A549 (cell line): ENCODE results near the gene SLC38A6. TPM values are rescaled to one million over a fixed set of nuclear protein-coding genes. Genes with fewer than 3 reads are reported as not detected.

Experiments used
- ATAC-seq, 2 experiments: fragments of 200-7000 bp in 1 of 2; fragments of >200 bp in 1 of 2; cut with Nextera tagmentation in 1 of 2; cut with Tn5 transposase in 1 of 2; 3 replicates each; pipeline versions ENCODE4 v1.8.0 to v1.9.1; 2018 to 2020; ENCODE audit warnings: mild to moderate bottlenecking in 1 of 2, moderate library complexity in 1 of 2
- CTCF ChIA-PET: fragments of 300-600 bp; sonication (Branson Sonifier 250); formaldehyde crosslinking; extraction: SDS; loops from one replicate; lab custom pipeline; 2021; ENCODE audit warnings: antibody characterized with exemption, inconsistent platforms; lab: Yijun Ruan, JAX
- POLR2A ChIA-PET: fragments of 350-600 bp; formaldehyde crosslinking; extraction: SDS; loops from one replicate; lab custom pipeline; 2021; ENCODE audit warnings: antibody characterized with exemption, inconsistent platforms; lab: Yijun Ruan, JAX
- DNase-seq, 2 experiments: peaks; one replicate each; pipeline versions ENCODE4 v3.0.0 to v3.0.0-alpha.2; 2011 to 2016; ENCODE audit warnings: low read depth in 1 of 2, low spot score in 1 of 2
- FAIRE-seq: peaks from 2 replicates; lab custom pipeline; 2011; peaks lifted over from hg19 to GRCh38; lab: Jason Lieb, UNC
- H3K27ac ChIP-seq, 2 experiments: fragments of >200 bp; sonication (Bioruptor Twin); formaldehyde crosslinking; 3 replicates each; pipeline ENCODE4 v1.5.1; 2016 to 2017
- H3K4me1 ChIP-seq: fragments of >200 bp; sonication (Bioruptor Twin); formaldehyde crosslinking; 3 replicates; pipeline ENCODE4 v1.6.1; 2016
- H3K4me2 ChIP-seq: fragments of >200 bp; sonication (Bioruptor Twin); formaldehyde crosslinking; 3 replicates; pipeline ENCODE4 v1.6.1; 2016
- H3K4me3 ChIP-seq: fragments of >200 bp; sonication (Bioruptor Twin); formaldehyde crosslinking; 3 replicates; pipeline ENCODE4 v1.5.1; 2016
- H3K9me3 ChIP-seq: fragments of >200 bp; sonication (Bioruptor Twin); formaldehyde crosslinking; 3 replicates; pipeline ENCODE4 v1.6.1; 2016
- BHLHE40 ChIP-seq: IDR thresholded peaks from 2 replicates; pipeline ENCODE4 v1.6.1; 2012; ENCODE audit warnings: low read depth, low read length, inconsistent platforms
- CBX2 ChIP-seq: fragments of 200-600 bp; sonication (generic); IDR thresholded peaks from 2 replicates; pipeline ENCODE4 v1.6.1; 2016; ENCODE audit warnings: low read depth, mild to moderate bottlenecking, borderline replicate concordance
- CBX8 ChIP-seq: fragments of 200-600 bp; sonication (generic); IDR thresholded peaks from 2 replicates; pipeline ENCODE4 v1.6.1; 2016
- EHF ChIP-seq: fragments of 250-450 bp; sonication (Bioruptor Pico); IDR thresholded peaks from 2 replicates; pipeline ENCODE4 v1.5.0; 2020; ENCODE audit warnings: mild to moderate bottlenecking
- EHMT2 ChIP-seq: fragments of 200-600 bp; sonication (generic); IDR thresholded peaks from 2 replicates; pipeline ENCODE4 v1.6.1; 2016; ENCODE audit warnings: antibody characterized with exemption, low read depth, mild to moderate bottlenecking, moderate library complexity
- ESRRA ChIP-seq: fragments of 150-350 bp; IDR thresholded peaks from 2 replicates; pipeline ENCODE4 v1.6.1; 2014; ENCODE audit warnings: mild to moderate bottlenecking, low read length, borderline replicate concordance
- FOSL2 ChIP-seq, 2 experiments: fragments of 450-650 bp in 1 of 2; fragments of >200 bp in 1 of 2; sonication (Bioruptor Twin) in 1 of 2; formaldehyde crosslinking; IDR thresholded peaks; 2 replicates each; pipeline versions ENCODE4 v1.5.0 to v1.6.1; 2016 to 2020; ENCODE audit warnings: mild to moderate bottlenecking in 1 of 2, moderate library complexity in 1 of 2
- FOXS1 ChIP-seq: fragments of 250-450 bp; sonication (Bioruptor Pico); IDR thresholded peaks from 2 replicates; pipeline ENCODE4 v1.5.0; 2020; ENCODE audit warnings: mild to moderate bottlenecking, moderate library complexity
- GATA3 ChIP-seq: IDR thresholded peaks from 2 replicates; pipeline ENCODE4 v1.6.1; 2012; ENCODE audit warnings: borderline replicate concordance
- HEYL ChIP-seq: fragments of 250-450 bp; sonication (Bioruptor Pico); IDR thresholded peaks from 2 replicates; pipeline ENCODE4 v1.8.0; 2021; ENCODE audit warnings: mild to moderate bottlenecking, moderate library complexity
- HOXB13 ChIP-seq: fragments of 250-450 bp; sonication (Bioruptor Pico); IDR thresholded peaks from 2 replicates; pipeline ENCODE4 v1.5.0; 2020; ENCODE audit warnings: low read depth, mild to moderate bottlenecking, moderate library complexity
- HOXB5 ChIP-seq: fragments of 250-450 bp; sonication (Bioruptor Pico); IDR thresholded peaks from 2 replicates; pipeline ENCODE4 v1.5.0; 2020; ENCODE audit warnings: mild to moderate bottlenecking, moderate library complexity
- JUN ChIP-seq, 2 experiments: fragments of >200 bp; sonication (Bioruptor Twin); formaldehyde crosslinking; IDR thresholded peaks; 2 replicates in 1 of 2; 3 replicates in 1 of 2; pipeline ENCODE4 v1.6.1; 2016 to 2017
- KDM1A ChIP-seq: fragments of 200-600 bp; sonication (generic); IDR thresholded peaks from 2 replicates; pipeline ENCODE4 v1.6.1; 2016; ENCODE audit warnings: low read depth, mild to moderate bottlenecking
- KDM5A ChIP-seq: fragments of 200-600 bp; sonication (generic); IDR thresholded peaks from 2 replicates; pipeline ENCODE4 v1.6.1; 2016; ENCODE audit warnings: antibody characterized with exemption, mild to moderate bottlenecking
- MAX ChIP-seq: IDR thresholded peaks from 2 replicates; pipeline ENCODE4 v1.6.1; 2012
- MYC ChIP-seq: IDR thresholded peaks from 2 replicates; pipeline ENCODE4 v1.6.1; 2012; ENCODE audit warnings: mild to moderate bottlenecking, inconsistent platforms, low read length, improper control_type of control experiment, borderline replicate concordance
- NPAS2 ChIP-seq: fragments of 250-450 bp; sonication (Bioruptor Pico); IDR thresholded peaks from 2 replicates; pipeline ENCODE4 v1.8.0; 2022; ENCODE audit warnings: mild to moderate bottlenecking, moderate library complexity, borderline replicate concordance
- NR3C1 ChIP-seq: fragments of >200 bp; sonication (Bioruptor Twin); formaldehyde crosslinking; IDR thresholded peaks from 3 replicates; pipeline ENCODE4 v1.6.1; 2017
- PBX3 ChIP-seq: IDR thresholded peaks from 2 replicates; pipeline ENCODE4 v1.6.1; 2012
- PHF8 ChIP-seq: fragments of 200-600 bp; sonication (generic); IDR thresholded peaks from 2 replicates; pipeline ENCODE4 v1.6.1; 2016; ENCODE audit warnings: low read depth, mild to moderate bottlenecking, antibody characterized with exemption, moderate library complexity, borderline replicate concordance
- POLR2AphosphoS2 ChIP-seq: conservative IDR thresholded peaks from 2 replicates; pipeline ENCODE4 v1.6.1; 2012; ENCODE audit warnings: low read length, improper control_type of control experiment, inconsistent platforms
- RARB ChIP-seq: fragments of 250-450 bp; sonication (Bioruptor Pico); IDR thresholded peaks from 2 replicates; pipeline ENCODE4 v1.8.0; 2021; ENCODE audit warnings: mild to moderate bottlenecking, moderate library complexity
- RCOR1 ChIP-seq: fragments of 150-350 bp; IDR thresholded peaks from 2 replicates; pipeline ENCODE4 v1.6.1; 2014; ENCODE audit warnings: antibody characterized with exemption, low read length, low read depth
- REST ChIP-seq: fragments of 200-600 bp; sonication (generic); IDR thresholded peaks from 2 replicates; pipeline ENCODE4 v1.6.1; 2016; ENCODE audit warnings: antibody characterized with exemption, mild to moderate bottlenecking, moderate library complexity
- RFX5 ChIP-seq: fragments of 450-650 bp; IDR thresholded peaks from 2 replicates; pipeline ENCODE4 v1.7.1; 2014; ENCODE audit warnings: antibody characterized with exemption, mild to moderate bottlenecking, moderate library complexity
- SREBF2 ChIP-seq: fragments of 450-650 bp; IDR thresholded peaks from 2 replicates; pipeline ENCODE4 v1.6.1; 2014; ENCODE audit warnings: mild to moderate bottlenecking, moderate library complexity
- USF2 ChIP-seq: fragments of 450-650 bp; IDR thresholded peaks from 2 replicates; pipeline ENCODE4 v1.6.1; 2014; ENCODE audit warnings: antibody characterized with exemption
- ZC3H11A ChIP-seq: fragments of 450-650 bp; IDR thresholded peaks from 2 replicates; pipeline ENCODE4 v1.6.1; 2014; ENCODE audit warnings: antibody characterized with exemption, mild to moderate bottlenecking
- ZFP36 ChIP-seq: fragments of 450-650 bp; IDR thresholded peaks from 2 replicates; pipeline ENCODE4 v1.6.1; 2014; ENCODE audit warnings: borderline replicate concordance; ENCODE audit not compliant: partially characterized antibody
- ZNF302 ChIP-seq: fragments of 250-450 bp; sonication (Bioruptor Pico); IDR thresholded peaks from 2 replicates; pipeline ENCODE4 v1.9.0; 2021; ENCODE audit warnings: inconsistent platforms, mild to moderate bottlenecking, moderate library complexity
- WGBS: methylation state at CpG from one replicate; pipeline ENCODE4 v1.1.6; 2017; ENCODE audit errors: missing lambda C conversion rate; 5-methylcytosine and 5-hydroxymethylcytosine counted together
- polyA plus RNA-seq, 4 experiments: library from polyadenylated mRNA; depleted of rRNA in 3 of 4; stranded (reverse); fragments of >200 nt; fragmentation: RNase III in 1 of 4; extraction: RNeasy Plus Mini Kit Qiagen cat#74134 plus additional on column Dnase treatment in 1 of 4; gene quantifications; 2 replicates in 3 of 4; 3 replicates in 1 of 4; pipeline ENCODE4 v1.2.3, GENCODE V29; 2011 to 2017

Gene SLC38A6
- polyA plus RNA-seq, 2 of the 4 experiments (the other 2 are of a cell fraction) = 33.3 to 37.8 TPM

GRCh38 chr14:61074852-61075251 is 93.8 kb downstream of the SLC38A6 start:
- H3K4me1 ChIP-seq = no peaks in the 10 kb centered on the region
- H3K4me3 ChIP-seq = no peak overlapping the region
- no peak for ATAC-seq
- no peak for FAIRE-seq
- ChIA-PET CTCF (interaction anchor here (0.6 kb wide), 1 partner anchor 40 kb away, joined by 4 read pairs; no protein-coding TSS in a partner anchor), POLR2A (no interaction called here)
- TF ChIP-seq GATA3 (no peak), PHF8 (no peak), REST (no peak), MAX (no peak), HOXB5 (CRISPR knock-in tag) (no peak)
- DNase-seq = no peak
- 84% methylated on average over 3 of the region's 3 CpGs for WGBS
- H3K4me2 ChIP-seq = no peak overlapping the region
- no peak overlapping the region for H3K27ac ChIP-seq
- no peaks in the 10 kb centered on the region for H3K9me3 ChIP-seq

- Histone ChIP-seq H3K4me2 (no peak overlapping the region), H3K4me1 (no peaks in the 10 kb centered on the region), H3K9me3 (no peaks in the 10 kb centered on the region), H3K27ac (no peak overlapping the region), H3K4me3 (no peak overlapping the region)
- ATAC-seq (no peak), DNase-seq (no peak), FAIRE-seq (no peak)
- TF ChIP-seq HEYL (CRISPR knock-in tag) (no peak), KDM1A (no peak), ZNF302 (CRISPR knock-in tag) (no peak), USF2 (no peak), HOXB13 (CRISPR knock-in tag) (no peak), KDM5A (no peak), FOXS1 (CRISPR knock-in tag) (no peak), RFX5 (no peak), RCOR1 (no peak), BHLHE40 (no peak), SREBF2 (no peak), CBX2 (no peak), PBX3 (no peak), RARB (CRISPR knock-in tag) (no peak)
- ChIA-PET POLR2A (no interaction called here), CTCF (no interaction called here)
- 86% methylated on average over 2 of the region's 2 CpGs for WGBS
These were observed 95.5 kb downstream of the SLC38A6 start for GRCh38 chr14:61076556-61076955.

- CTCF ChIA-PET = interaction anchor here (1.2 kb wide), 1 partner anchor 52 kb away, joined by 3 read pairs; no protein-coding TSS in a partner anchor
- Histone ChIP-seq H3K4me1 (no peaks in the 10 kb centered on the region), H3K4me3 (no peak overlapping the region), H3K9me3 (no peaks in the 10 kb centered on the region), H3K27ac (no peak overlapping the region), H3K4me2 (no peak overlapping the region)
- POLR2A ChIA-PET = no interaction called here
- DNase-seq (no peak), ATAC-seq (no peak), FAIRE-seq (no peak)
- no peak for TF ChIP-seq JUN (IDR thresholded peaks at IDR 0.05)
- no peak for TF ChIP-seq ESRRA
- no peak for TF ChIP-seq HEYL (CRISPR knock-in tag)
- TF ChIP-seq POLR2AphosphoS2 = no peak
- no peak for TF ChIP-seq NR3C1
- TF ChIP-seq EHF = no peak
- TF ChIP-seq FOSL2 (IDR thresholded peaks at IDR 0.05) = no peak
- TF ChIP-seq FOSL2 (CRISPR knock-in tag; IDR thresholded peaks at IDR 0.05) = no peak
- no peak for TF ChIP-seq USF2
- TF ChIP-seq CBX8 = no peak
- TF ChIP-seq ZC3H11A = no peak
- TF ChIP-seq NPAS2 (CRISPR knock-in tag) = no peak
- TF ChIP-seq ZFP36 = no peak
- TF ChIP-seq EHMT2 = no peak
- no peak for TF ChIP-seq MYC
- no peak for TF ChIP-seq KDM1A
- no peak for TF ChIP-seq SREBF2
These were observed 96.4 kb downstream of the SLC38A6 start for GRCh38 chr14:61077437-61077836.
